ENCODE data around the gene ASXL1. TPM values are rescaled to one million over a fixed set of nuclear protein-coding genes. Genes with fewer than 3 reads are reported as not detected.
"Not testable (repeated sequence)": the region's sequence is repeated elsewhere in the genome, so short reads cannot be mapped to it uniquely, and the experiment has no call there.

Gene ASXL1
- polyA plus RNA-seq, 1 experiment = 40.8 TPM

- no peak for DNase-seq (ENCODE audit: low read depth)
- CTCF ChIA-PET = no interaction called here
- POLR2A ChIA-PET = no interaction called here
- Histone ChIP-seq H3K4me3 (ENCODE audit: low read depth, low read length) (no peak overlapping the region), H3K27me3 (ENCODE audit: control insufficient read depth, insufficient read depth, low read length) (no peaks in the 10 kb centered on the region), H3K36me3 (ENCODE audit: control insufficient read depth, insufficient read depth, low read length) (peaks cover 10% of the 10 kb centered on the region)
- no peak for TF ChIP-seq CTCF (IDR thresholded peaks at IDR 0.05; ENCODE audit: insufficient read depth, low read depth, low read length)
Measured at GRCh38 chr20:32464401-32465091, 106.4 kb downstream of the ASXL1 start.

- DNase-seq (ENCODE audit: low read depth) = no peak
- Histone ChIP-seq H3K4me3 (ENCODE audit: low read depth, low read length) (no peak overlapping the region), H3K36me3 (ENCODE audit: control insufficient read depth, insufficient read depth, low read length) (peaks cover 11% of the 10 kb centered on the region), H3K27me3 (ENCODE audit: control insufficient read depth, insufficient read depth, low read length) (no peaks in the 10 kb centered on the region)
- ChIA-PET POLR2A (no interaction called here), CTCF (interaction anchor here (3.0 kb wide), 1 partner anchor 8 kb away, joined by 16 read pairs; no protein-coding TSS in a partner anchor)
- no peak for TF ChIP-seq CTCF (IDR thresholded peaks at IDR 0.05; ENCODE audit: insufficient read depth, low read depth, low read length)
Measured at GRCh38 chr20:32465092-32465900, 107.2 kb downstream of the ASXL1 start.

- DNase-seq (ENCODE audit: low read depth); POLR2A ChIA-PET: not testable (repeated sequence)
Measured at GRCh38 chr20:32465901-32466675, 108.0 kb downstream of the ASXL1 start.

GRCh38 chr20:32466739-32467505, 108.8 kb downstream of the ASXL1 start:
- Histone ChIP-seq H3K27me3 (ENCODE audit: control insufficient read depth, insufficient read depth, low read length) (no peaks in the 10 kb centered on the region), H3K4me3 (ENCODE audit: low read depth, low read length) (no peak overlapping the region), H3K36me3 (ENCODE audit: control insufficient read depth, insufficient read depth, low read length) (peaks cover 15% of the 10 kb centered on the region)
- no peak for DNase-seq (ENCODE audit: low read depth)
- POLR2A ChIA-PET = no interaction called here
- CTCF ChIA-PET = interaction anchor here (1.1 to 3.0 kb wide), 2 partner anchors 10 to 42 kb away, joined by 3 to 16 read pairs; no protein-coding TSS in a partner anchor
- no peak for TF ChIP-seq CTCF (IDR thresholded peaks at IDR 0.05; ENCODE audit: insufficient read depth, low read depth, low read length)

More at GRCh38 chr20:32465901-32466675, 108.0 kb downstream of the ASXL1 start:
- peaks cover 11% of the 10 kb centered on the region for H3K36me3 ChIP-seq (ENCODE audit: control insufficient read depth, insufficient read depth, low read length)
- not testable (repeated sequence) for H3K27me3 ChIP-seq (ENCODE audit: control insufficient read depth, insufficient read depth, low read length); H3K4me3 ChIP-seq (ENCODE audit: low read depth, low read length)
- CTCF ChIA-PET = interaction anchor here (1.1 to 3.0 kb wide), 2 partner anchors 9 to 41 kb away, joined by 3 to 16 read pairs; no protein-coding TSS in a partner anchor
